Cardiac muscle cell (in vitro differentiated cells and primary cell): ENCODE results near the gene CEP41. TPM values are rescaled to one million over a fixed set of nuclear protein-coding genes. Genes with fewer than 3 reads are reported as not detected.

Experiments
- DNase-seq, 2 donors: peaks; one replicate each; pipeline versions ENCODE4 v3.0.0 to v3.0.0-alpha.2; 2010 to 2017; ENCODE audit warnings: low read depth in 1 of 2, low spot score in 1 of 2
- H3K27ac ChIP-seq: fragments of 200-600 bp; sonication (generic); 2 replicates; pipeline ENCODE4 v1.5.1; 2016
- H3K27me3 ChIP-seq: fragments of 200-600 bp; sonication (generic); 2 replicates; pipeline ENCODE4 v1.6.0; 2016; ENCODE audit warnings: control low read depth
- H3K36me3 ChIP-seq: fragments of 200-600 bp; sonication (generic); 2 replicates; pipeline ENCODE4 v1.5.1; 2016; ENCODE audit warnings: control low read depth
- H3K4me1 ChIP-seq: fragments of 200-600 bp; sonication (generic); 2 replicates; pipeline ENCODE4 v1.8.1; 2017; ENCODE audit warnings: low read depth, mild to moderate bottlenecking, mixed run types
- H3K4me3 ChIP-seq: fragments of 200-600 bp; sonication (generic); 2 replicates; pipeline ENCODE4 v1.5.1; 2016; ENCODE audit warnings: mild to moderate bottlenecking
- H3K9me3 ChIP-seq: fragments of 200-600 bp; sonication (generic); 2 replicates; pipeline ENCODE4 v1.5.1; 2017; ENCODE audit warnings: low read depth, mild to moderate bottlenecking, control low read depth
- polyA plus RNA-seq: library from polyadenylated mRNA; unstranded; fragments of >200 nt; fragmentation: Nextera tagmentation; extraction: Ambion mirVana; gene quantifications from 2 replicates; pipeline ENCODE4 v1.2.1, GENCODE V29; 2016
- total RNA-seq: library from RNA; depleted of rRNA; stranded (reverse); fragments of >200 nt; gene quantifications from 2 replicates; pipeline ENCODE4 v1.2.3, GENCODE V29; 2016
- TF ChIP-seq, protein P1 (sequence below): IDR thresholded peaks from 2 replicates; pipeline ENCODE4 v1.5.1; 2012; ENCODE audit warnings: low read depth, mild to moderate bottlenecking, low read length

CEP41 gene
- total and polyA plus RNA-seq, 2 experiments from 2014 or later: 8.0 to 27.4 TPM

DNA sequence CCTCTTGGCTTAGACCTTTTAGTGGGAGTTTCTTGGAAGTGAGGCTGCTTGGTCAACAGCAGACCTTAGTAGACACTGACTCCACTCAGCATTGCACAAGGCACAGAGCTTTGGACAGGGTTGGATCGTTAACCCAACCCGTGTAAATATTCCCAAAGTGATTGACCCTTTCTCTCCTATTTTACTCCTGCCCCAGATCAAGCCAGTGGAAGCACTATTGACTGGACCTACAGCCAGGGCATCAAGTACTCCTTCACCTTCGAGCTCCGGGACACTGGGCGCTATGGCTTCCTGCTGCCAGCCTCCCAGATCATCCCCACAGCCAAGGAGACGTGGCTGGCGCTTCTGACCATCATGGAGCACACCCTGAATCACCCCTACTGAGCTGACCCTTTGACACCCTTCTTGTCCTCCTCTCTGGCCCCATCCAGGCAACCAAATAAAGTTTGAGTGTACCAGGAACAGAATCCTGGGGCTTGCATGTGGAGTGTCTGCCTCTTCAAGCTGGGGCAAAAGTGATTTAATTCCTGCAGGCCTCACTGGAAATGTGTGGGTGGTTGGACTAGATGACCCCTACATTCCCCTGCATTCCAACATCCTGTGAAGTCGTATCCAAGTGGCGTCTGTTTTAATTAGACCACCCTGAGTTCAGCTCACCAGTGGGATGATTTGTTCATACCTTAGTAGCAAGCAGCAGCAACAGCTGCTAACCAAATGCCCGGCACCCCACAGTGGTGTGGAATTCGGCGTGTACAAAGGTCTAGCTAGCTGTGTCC lies 53.0 kb downstream of the CEP41 start:
- H3K36me3 ChIP-seq: no peaks in the 10 kb centered on the region
- H3K4me3 ChIP-seq: no peak overlapping the region
- H3K27ac ChIP-seq: no peak overlapping the region
- peak in 1 of 2 donors; percentile 60 for DNase-seq
- TF ChIP-seq, protein P1, sequence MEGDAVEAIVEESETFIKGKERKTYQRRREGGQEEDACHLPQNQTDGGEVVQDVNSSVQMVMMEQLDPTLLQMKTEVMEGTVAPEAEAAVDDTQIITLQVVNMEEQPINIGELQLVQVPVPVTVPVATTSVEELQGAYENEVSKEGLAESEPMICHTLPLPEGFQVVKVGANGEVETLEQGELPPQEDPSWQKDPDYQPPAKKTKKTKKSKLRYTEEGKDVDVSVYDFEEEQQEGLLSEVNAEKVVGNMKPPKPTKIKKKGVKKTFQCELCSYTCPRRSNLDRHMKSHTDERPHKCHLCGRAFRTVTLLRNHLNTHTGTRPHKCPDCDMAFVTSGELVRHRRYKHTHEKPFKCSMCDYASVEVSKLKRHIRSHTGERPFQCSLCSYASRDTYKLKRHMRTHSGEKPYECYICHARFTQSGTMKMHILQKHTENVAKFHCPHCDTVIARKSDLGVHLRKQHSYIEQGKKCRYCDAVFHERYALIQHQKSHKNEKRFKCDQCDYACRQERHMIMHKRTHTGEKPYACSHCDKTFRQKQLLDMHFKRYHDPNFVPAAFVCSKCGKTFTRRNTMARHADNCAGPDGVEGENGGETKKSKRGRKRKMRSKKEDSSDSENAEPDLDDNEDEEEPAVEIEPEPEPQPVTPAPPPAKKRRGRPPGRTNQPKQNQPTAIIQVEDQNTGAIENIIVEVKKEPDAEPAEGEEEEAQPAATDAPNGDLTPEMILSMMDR: no peak
- no peaks in the 10 kb centered on the region for H3K27me3 ChIP-seq
- H3K9me3 ChIP-seq: no peaks in the 10 kb centered on the region
- peaks cover 3% of the 10 kb centered on the region for H3K4me1 ChIP-seq

GRCh38 chr7:130387306-130387627 lies 53.5 kb downstream of the CEP41 start:
- TF ChIP-seq, protein P1: no peak
- H3K4me1 ChIP-seq: no peaks in the 10 kb centered on the region
- no peak overlapping the region for H3K4me3 ChIP-seq
- no peak for DNase-seq
- H3K36me3 ChIP-seq: no peaks in the 10 kb centered on the region
- H3K27me3 ChIP-seq: no peaks in the 10 kb centered on the region
- H3K27ac ChIP-seq: no peak overlapping the region
- no peaks in the 10 kb centered on the region for H3K9me3 ChIP-seq

DNA sequence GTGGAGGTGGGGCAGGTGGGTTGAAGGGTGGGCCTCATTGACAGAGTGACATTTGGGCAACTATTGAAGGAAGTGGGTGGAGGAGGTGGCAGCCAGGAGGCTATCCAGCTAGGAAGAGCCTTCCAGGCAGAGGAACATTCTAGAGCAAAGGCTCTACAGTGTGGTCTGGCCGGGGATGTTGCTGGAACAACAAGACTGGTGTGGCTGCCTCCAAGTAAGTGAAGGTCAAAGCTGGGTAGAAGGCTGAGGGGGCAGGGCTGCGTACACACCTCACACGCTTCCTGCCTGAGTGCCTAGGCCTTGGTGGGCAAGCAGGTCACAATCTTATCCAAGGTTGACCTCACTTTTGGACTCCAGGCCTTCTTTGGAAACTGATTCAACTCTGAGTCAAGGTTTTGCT lies 53.9 kb downstream of the CEP41 start:
- Histone ChIP-seq H3K27me3 (no peaks in the 10 kb centered on the region), H3K36me3 (no peaks in the 10 kb centered on the region), H3K27ac (no peak overlapping the region), H3K4me3 (no peak overlapping the region), H3K4me1 (no peaks in the 10 kb centered on the region), H3K9me3 (no peaks in the 10 kb centered on the region)
- no peak for DNase-seq
- TF ChIP-seq, protein P1: no peak

DNA sequence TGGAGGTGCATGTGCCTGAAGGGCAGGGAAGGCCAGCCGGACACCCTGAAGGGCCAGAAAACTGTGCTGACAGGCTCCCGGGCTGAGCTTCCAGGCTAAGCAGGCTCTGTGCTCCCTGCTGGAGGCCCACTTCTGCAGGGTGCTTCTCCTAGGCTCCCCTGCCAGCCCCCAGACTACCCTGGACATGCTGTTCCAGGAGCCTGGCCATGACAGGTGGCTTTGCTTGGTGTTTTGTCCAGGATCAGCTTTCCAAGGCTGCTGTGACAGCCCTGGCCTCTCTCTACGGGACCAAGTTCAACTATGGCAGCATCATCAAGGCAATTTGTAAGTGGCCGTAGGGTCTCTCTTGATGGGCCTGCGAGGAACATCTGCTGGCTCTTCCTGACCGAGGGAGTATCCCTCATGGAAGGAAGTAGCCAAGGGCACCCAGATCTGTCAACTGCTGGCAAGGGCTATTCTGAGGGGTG lies 55.2 kb downstream of the CEP41 start:
- Histone ChIP-seq H3K9me3 (no peaks in the 10 kb centered on the region), H3K4me3 (no peak overlapping the region), H3K36me3 (no peaks in the 10 kb centered on the region), H3K27me3 (no peaks in the 10 kb centered on the region), H3K27ac (no peak overlapping the region), H3K4me1 (peaks cover 4% of the 10 kb centered on the region)
- no peak for DNase-seq
- TF ChIP-seq, protein P1: no peak

- H3K4me3 ChIP-seq: no peak overlapping the region
- no peaks in the 10 kb centered on the region for H3K36me3 ChIP-seq
- peaks cover 10% of the 10 kb centered on the region for H3K4me1 ChIP-seq
- no peaks in the 10 kb centered on the region for H3K9me3 ChIP-seq
- TF ChIP-seq, protein P1: no peak
- no peak overlapping the region for H3K27ac ChIP-seq
- no peaks in the 10 kb centered on the region for H3K27me3 ChIP-seq
- DNase-seq: no peak
Observed at GRCh38 chr7:130384841-130385599, 55.8 kb downstream of the CEP41 start.
